Stromal cell of bone marrow (primary cell): ENCODE measurements around the gene TSPAN31.

ENCODE experiments used
- DNase-seq: peaks from one replicate; pipeline ENCODE4 v3.0.0-alpha.2; 2012; ENCODE audit warnings: low read depth

Gene TSPAN31

GRCh38 chr12:57752668-57753000, 7.8 kb downstream of the TSPAN31 start:
- DNase-seq, result no peak

- no peak for DNase-seq
Observed at GRCh38 chr12:57753756-57754337, 9.0 kb downstream of the TSPAN31 start.

GRCh38 chr12:57754411-57755193, 9.8 kb downstream of the TSPAN31 start, which contains the start of gene MARCHF9:
Gene MARCHF9, plus strand, starts transcription at chr12:57755103. Its CDS starts 426 bp downstream, at chr12:57755529.
- DNase-seq, result no peak

GRCh38 chr12:57755194-57755453, 10.3 kb downstream of the TSPAN31 start:
- no peak for DNase-seq

- DNase-seq, result no peak
Observed at GRCh38 chr12:57755454-57756372, 10.9 kb downstream of the TSPAN31 start.

GRCh38 chr12:57756406-57757341, 11.8 kb downstream of the TSPAN31 start:
- DNase-seq, result no peak

GRCh38 chr12:57757771-57758170, 12.9 kb downstream of the TSPAN31 start:
- DNase-seq, result no peak

- DNase-seq, result no peak
Observed at GRCh38 chr12:57758552-57759359, 13.9 kb downstream of the TSPAN31 start.

GRCh38 chr12:57759360-57759980, 14.6 kb downstream of the TSPAN31 start:
- no peak for DNase-seq

- no peak for DNase-seq
Observed at GRCh38 chr12:57760347-57760982, 15.6 kb downstream of the TSPAN31 start.

GRCh38 chr12:57761391-57761998, 16.7 kb downstream of the TSPAN31 start:
- no peak for DNase-seq

- no peak for DNase-seq
Observed at GRCh38 chr12:57762463-57762862, 17.6 kb downstream of the TSPAN31 start.

- no peak for DNase-seq
Observed at GRCh38 chr12:57763881-57764661, 19.2 kb downstream of the TSPAN31 start.

GRCh38 chr12:57764662-57765002, 19.8 kb downstream of the TSPAN31 start:
- DNase-seq, result no peak

GRCh38 chr12:57765003-57765697, 20.3 kb downstream of the TSPAN31 start:
- no peak for DNase-seq

- DNase-seq, result no peak
Observed at GRCh38 chr12:57765698-57766463, 21.0 kb downstream of the TSPAN31 start.
